Vagina (tissue), 2 donors: ENCODE results near the gene CARD11. TPM values are rescaled to one million over a fixed set of nuclear protein-coding genes. Genes with fewer than 3 reads are reported as not detected.
"Not testable (repeated sequence)": the region's sequence is repeated elsewhere in the genome, so short reads cannot be mapped to it uniquely, and the experiment has no call there.

Experiments
- DNase-seq, 2 donors: peaks; one replicate each; pipeline ENCODE4 v3.0.0-alpha.2; 2017; ENCODE audit errors: extremely low spot score in 2 of 2
- H3K27ac ChIP-seq: fragments of 200-600 bp; sonication (generic); one replicate; pipeline ENCODE4 v1.5.1; 2019
- H3K27me3 ChIP-seq: fragments of 200-600 bp; sonication (generic); one replicate; pipeline ENCODE4 v1.5.1; 2019
- H3K36me3 ChIP-seq, 2 donors: fragments of 200-600 bp; sonication (generic); one replicate each; pipeline ENCODE4 v1.5.1; 2017 to 2019
- H3K4me1 ChIP-seq: fragments of 200-600 bp; sonication (generic); one replicate; pipeline ENCODE4 v1.5.1; 2019
- H3K4me3 ChIP-seq, 2 donors: fragments of 200-600 bp; sonication (generic); 1 replicate in 1 of 2; 2 replicates in 1 of 2; pipeline ENCODE4 v1.5.1; 2016 to 2019
- H3K9me3 ChIP-seq: fragments of 200-600 bp; sonication (generic); one replicate; pipeline ENCODE4 v1.5.1; 2019
- CTCF ChIP-seq, 3 experiments: fragments of 450-650 bp in 2 of 3; fragments of 200-600 bp in 1 of 3; sonication (generic) in 1 of 3; IDR thresholded peaks; one replicate each; pipeline ENCODE4 v1.5.1; 2017 to 2019; ENCODE audit warnings: antibody characterized with exemption in 3 of 3, mild to moderate bottlenecking in 2 of 3, moderate library complexity in 2 of 3
- POLR2A ChIP-seq, 2 donors: fragments of 450-650 bp; IDR thresholded peaks; one replicate each; pipeline ENCODE4 v1.6.1; 2017; ENCODE audit warnings: antibody characterized with exemption in 2 of 2, mild to moderate bottlenecking in 2 of 2, moderate library complexity in 2 of 2
- POLR2AphosphoS5 ChIP-seq, 2 donors: sonication (generic); formaldehyde crosslinking; IDR thresholded peaks; one replicate each; pipeline ENCODE4 v1.9.0; 2017; ENCODE audit warnings: antibody characterized with exemption in 2 of 2, mild to moderate bottlenecking in 2 of 2, low read depth in 1 of 2; ENCODE audit not compliant: insufficient read depth in 1 of 2
- intact Hi-C: fragments of 100-400 bp; cut with DNase I; formaldehyde crosslinking; loops from one replicate; pipeline ENCODE4 v1.15.1; 2023
- total RNA-seq: library from RNA; depleted of rRNA; stranded (reverse); fragments of >200 nt; gene quantifications from one replicate; pipeline ENCODE4 v1.2.3, GENCODE V29; 2016

Gene CARD11
- total RNA-seq, 1 donor from 2014 or later = 2.9 TPM

- no peak for DNase-seq
- H3K27ac ChIP-seq = no peak overlapping the region
- H3K4me3 ChIP-seq = no peak overlapping the region
- H3K4me1 ChIP-seq = no peaks in the 10 kb centered on the region
- no peak for TF ChIP-seq POLR2A (IDR thresholded peaks at IDR 0.05)
- no peak for TF ChIP-seq POLR2AphosphoS5 (IDR thresholded peaks at IDR 0.05; ENCODE audit: insufficient read depth in 1 of 2, low read depth in 1 of 2)
- TF ChIP-seq CTCF (IDR thresholded peaks at IDR 0.05) = no peak
- intact Hi-C loops = no loop called here
- no peaks in the 10 kb centered on the region for H3K36me3 ChIP-seq
- H3K27me3 ChIP-seq = no peaks in the 10 kb centered on the region
- H3K9me3 ChIP-seq = peaks cover 9% of the 10 kb centered on the region
Measured at GRCh38 chr7:3021825-3022224, 21.8 kb downstream of the CARD11 start.

- H3K36me3 ChIP-seq, H3K27me3 ChIP-seq, H3K9me3 ChIP-seq, H3K27ac ChIP-seq, DNase-seq, intact Hi-C loops, H3K4me1 ChIP-seq, H3K4me3 ChIP-seq: not testable (repeated sequence)
Measured at GRCh38 chr7:3021224-3021623, 22.4 kb downstream of the CARD11 start.

- no peaks in the 10 kb centered on the region for H3K27me3 ChIP-seq
- no peak for TF ChIP-seq POLR2AphosphoS5 (IDR thresholded peaks at IDR 0.05; ENCODE audit: insufficient read depth in 1 of 2, low read depth in 1 of 2)
- no peak for TF ChIP-seq POLR2A (IDR thresholded peaks at IDR 0.05)
- TF ChIP-seq CTCF (IDR thresholded peaks at IDR 0.05) = no peak
- no peaks in the 10 kb centered on the region for H3K4me1 ChIP-seq
- no peak for DNase-seq
- peaks cover 9% of the 10 kb centered on the region for H3K9me3 ChIP-seq
- intact Hi-C loops = no loop called here
- H3K4me3 ChIP-seq = no peak overlapping the region
- H3K27ac ChIP-seq = no peak overlapping the region
- no peaks in the 10 kb centered on the region for H3K36me3 ChIP-seq
Measured at GRCh38 chr7:3020416-3020815, 23.3 kb downstream of the CARD11 start.

GRCh38 chr7:3019801-3020200 is 23.9 kb downstream of the CARD11 start:
- no peak overlapping the region for H3K27ac ChIP-seq
- H3K36me3 ChIP-seq = no peaks in the 10 kb centered on the region
- no peak overlapping the region for H3K4me3 ChIP-seq
- intact Hi-C loops = no loop called here
- DNase-seq = no peak
- no peak for TF ChIP-seq POLR2AphosphoS5 (IDR thresholded peaks at IDR 0.05; ENCODE audit: insufficient read depth in 1 of 2, low read depth in 1 of 2)
- TF ChIP-seq CTCF (IDR thresholded peaks at IDR 0.05) = no peak
- no peak for TF ChIP-seq POLR2A (IDR thresholded peaks at IDR 0.05)
- no peaks in the 10 kb centered on the region for H3K27me3 ChIP-seq
- H3K9me3 ChIP-seq = peaks cover 9% of the 10 kb centered on the region
- no peaks in the 10 kb centered on the region for H3K4me1 ChIP-seq

GRCh38 chr7:3013975-3014792 is 29.5 kb downstream of the CARD11 start:
- Histone ChIP-seq H3K4me1 (no peaks in the 10 kb centered on the region), H3K36me3 (no peaks in the 10 kb centered on the region), H3K27me3 (no peaks in the 10 kb centered on the region), H3K4me3 (no peak overlapping the region), H3K27ac (no peak overlapping the region), H3K9me3 (no peaks in the 10 kb centered on the region)
- TF ChIP-seq POLR2A (IDR thresholded peaks at IDR 0.05) (no peak), POLR2AphosphoS5 (IDR thresholded peaks at IDR 0.05; ENCODE audit: insufficient read depth in 1 of 2, low read depth in 1 of 2) (no peak), CTCF (IDR thresholded peaks at IDR 0.05) (no peak)
- no peak for DNase-seq
- intact Hi-C loops = no loop called here
